ENCODE results near the gene TBXAS1. TPM values are rescaled to one million over a fixed set of nuclear protein-coding genes. Genes with fewer than 3 reads are reported as not detected.

TBXAS1 gene
- total and polyA plus RNA-seq, 2 experiments from 2014 or later, result 1.3 TPM; not detected in 1

DNA sequence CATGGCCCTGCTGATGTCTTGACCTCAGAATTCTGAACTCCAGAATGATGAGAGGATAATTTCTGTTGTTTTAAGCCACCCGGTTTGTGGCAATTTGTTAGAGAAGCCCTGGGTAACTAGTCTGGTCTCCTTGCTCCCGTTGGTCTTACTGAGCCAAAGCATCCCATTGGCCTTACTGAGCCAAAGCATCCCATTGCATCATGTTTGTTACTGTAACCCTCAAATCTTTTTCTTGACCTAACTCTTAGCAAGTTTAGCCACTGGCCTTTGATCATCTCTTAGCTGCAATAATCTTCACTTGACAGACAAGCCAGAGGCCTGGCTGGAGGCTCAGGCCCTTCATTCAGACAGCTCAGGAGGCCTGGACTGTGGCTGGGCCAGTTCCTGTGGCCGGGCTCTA lies 21.8 kb downstream of the TBXAS1 start (continued):
- no peak for TF ChIP-seq STAT1 (IDR thresholded peaks at IDR 0.05; ENCODE audit: unreplicated experiment)
- no peak for TF ChIP-seq ZNF114 (CRISPR knock-in tag; IDR thresholded peaks at IDR 0.05)
- TF ChIP-seq CREB1 (CRISPR knock-in tag; IDR thresholded peaks at IDR 0.05; ENCODE audit: low read depth), result no peak

GRCh38 chr7:139851770-139852481 lies 22.9 kb downstream of the TBXAS1 start:
- Mint-ChIP-seq H3K4me3 (no peak overlapping the region), H3K27ac (no peak overlapping the region), H3K9me3 (peaks cover 3% of the 10 kb centered on the region; the same call in 1 of the 3 replicates), H3K4me1 (peaks cover 8% of the 10 kb centered on the region), H3K36me3 (ENCODE audit: low read depth) (no peaks in the 10 kb centered on the region), H3K27me3 (ENCODE audit: insufficient read depth, low read depth, poor library complexity) (no peaks in the 10 kb centered on the region)
- H3K27me3 ChIP-seq (ENCODE audit: insufficient read depth), result no peaks in the 10 kb centered on the region
- DNase-seq (ENCODE audit: low spot score) (no peak), ATAC-seq (no peak)
- no peaks in the 10 kb centered on the region for H4K20me1 ChIP-seq (replicated peaks; ENCODE audit: insufficient read depth)
- no peak overlapping the region for H3K27ac ChIP-seq (ENCODE audit: low read depth)
- no peaks in the 10 kb centered on the region; the same call in 1 of the 2 replicates for H3K4me1 ChIP-seq (ENCODE audit: insufficient read depth)
- H3F3A ChIP-seq (replicated peaks; ENCODE audit: low read depth), result no peaks in the 10 kb centered on the region
- H2AFZ ChIP-seq, result no peak overlapping the region
- no peaks in the 10 kb centered on the region for H3K79me2 ChIP-seq (replicated peaks; ENCODE audit: insufficient read depth)
- TF ChIP-seq ZNF331 (CRISPR knock-in tag; IDR thresholded peaks at IDR 0.05; ENCODE audit: low read depth), result no peak
- TF ChIP-seq, protein P1, sequence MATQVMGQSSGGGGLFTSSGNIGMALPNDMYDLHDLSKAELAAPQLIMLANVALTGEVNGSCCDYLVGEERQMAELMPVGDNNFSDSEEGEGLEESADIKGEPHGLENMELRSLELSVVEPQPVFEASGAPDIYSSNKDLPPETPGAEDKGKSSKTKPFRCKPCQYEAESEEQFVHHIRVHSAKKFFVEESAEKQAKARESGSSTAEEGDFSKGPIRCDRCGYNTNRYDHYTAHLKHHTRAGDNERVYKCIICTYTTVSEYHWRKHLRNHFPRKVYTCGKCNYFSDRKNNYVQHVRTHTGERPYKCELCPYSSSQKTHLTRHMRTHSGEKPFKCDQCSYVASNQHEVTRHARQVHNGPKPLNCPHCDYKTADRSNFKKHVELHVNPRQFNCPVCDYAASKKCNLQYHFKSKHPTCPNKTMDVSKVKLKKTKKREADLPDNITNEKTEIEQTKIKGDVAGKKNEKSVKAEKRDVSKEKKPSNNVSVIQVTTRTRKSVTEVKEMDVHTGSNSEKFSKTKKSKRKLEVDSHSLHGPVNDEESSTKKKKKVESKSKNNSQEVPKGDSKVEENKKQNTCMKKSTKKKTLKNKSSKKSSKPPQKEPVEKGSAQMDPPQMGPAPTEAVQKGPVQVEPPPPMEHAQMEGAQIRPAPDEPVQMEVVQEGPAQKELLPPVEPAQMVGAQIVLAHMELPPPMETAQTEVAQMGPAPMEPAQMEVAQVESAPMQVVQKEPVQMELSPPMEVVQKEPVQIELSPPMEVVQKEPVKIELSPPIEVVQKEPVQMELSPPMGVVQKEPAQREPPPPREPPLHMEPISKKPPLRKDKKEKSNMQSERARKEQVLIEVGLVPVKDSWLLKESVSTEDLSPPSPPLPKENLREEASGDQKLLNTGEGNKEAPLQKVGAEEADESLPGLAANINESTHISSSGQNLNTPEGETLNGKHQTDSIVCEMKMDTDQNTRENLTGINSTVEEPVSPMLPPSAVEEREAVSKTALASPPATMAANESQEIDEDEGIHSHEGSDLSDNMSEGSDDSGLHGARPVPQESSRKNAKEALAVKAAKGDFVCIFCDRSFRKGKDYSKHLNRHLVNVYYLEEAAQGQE (IDR thresholded peaks at IDR 0.05; ENCODE audit: unreplicated experiment), result no peak
- no peak for TF ChIP-seq JUNB (IDR thresholded peaks at IDR 0.05; ENCODE audit: unreplicated experiment)
- no peak for TF ChIP-seq EZH2phosphoT487 (IDR thresholded peaks at IDR 0.05; ENCODE audit: unreplicated experiment)
- no peak for TF ChIP-seq CREB1 (CRISPR knock-in tag; IDR thresholded peaks at IDR 0.05; ENCODE audit: low read depth)
- TF ChIP-seq, protein P2, sequence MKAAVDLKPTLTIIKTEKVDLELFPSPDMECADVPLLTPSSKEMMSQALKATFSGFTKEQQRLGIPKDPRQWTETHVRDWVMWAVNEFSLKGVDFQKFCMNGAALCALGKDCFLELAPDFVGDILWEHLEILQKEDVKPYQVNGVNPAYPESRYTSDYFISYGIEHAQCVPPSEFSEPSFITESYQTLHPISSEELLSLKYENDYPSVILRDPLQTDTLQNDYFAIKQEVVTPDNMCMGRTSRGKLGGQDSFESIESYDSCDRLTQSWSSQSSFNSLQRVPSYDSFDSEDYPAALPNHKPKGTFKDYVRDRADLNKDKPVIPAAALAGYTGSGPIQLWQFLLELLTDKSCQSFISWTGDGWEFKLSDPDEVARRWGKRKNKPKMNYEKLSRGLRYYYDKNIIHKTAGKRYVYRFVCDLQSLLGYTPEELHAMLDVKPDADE (IDR thresholded peaks at IDR 0.05), result no peak
- TF ChIP-seq STAT1 (IDR thresholded peaks at IDR 0.05; ENCODE audit: unreplicated experiment), result no peak
- TF ChIP-seq, protein P3, sequence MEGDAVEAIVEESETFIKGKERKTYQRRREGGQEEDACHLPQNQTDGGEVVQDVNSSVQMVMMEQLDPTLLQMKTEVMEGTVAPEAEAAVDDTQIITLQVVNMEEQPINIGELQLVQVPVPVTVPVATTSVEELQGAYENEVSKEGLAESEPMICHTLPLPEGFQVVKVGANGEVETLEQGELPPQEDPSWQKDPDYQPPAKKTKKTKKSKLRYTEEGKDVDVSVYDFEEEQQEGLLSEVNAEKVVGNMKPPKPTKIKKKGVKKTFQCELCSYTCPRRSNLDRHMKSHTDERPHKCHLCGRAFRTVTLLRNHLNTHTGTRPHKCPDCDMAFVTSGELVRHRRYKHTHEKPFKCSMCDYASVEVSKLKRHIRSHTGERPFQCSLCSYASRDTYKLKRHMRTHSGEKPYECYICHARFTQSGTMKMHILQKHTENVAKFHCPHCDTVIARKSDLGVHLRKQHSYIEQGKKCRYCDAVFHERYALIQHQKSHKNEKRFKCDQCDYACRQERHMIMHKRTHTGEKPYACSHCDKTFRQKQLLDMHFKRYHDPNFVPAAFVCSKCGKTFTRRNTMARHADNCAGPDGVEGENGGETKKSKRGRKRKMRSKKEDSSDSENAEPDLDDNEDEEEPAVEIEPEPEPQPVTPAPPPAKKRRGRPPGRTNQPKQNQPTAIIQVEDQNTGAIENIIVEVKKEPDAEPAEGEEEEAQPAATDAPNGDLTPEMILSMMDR (conservative IDR thresholded peaks at IDR 0.05; ENCODE audit: low read depth in 2 of 2), result no peak
- TF ChIP-seq, protein P4, sequence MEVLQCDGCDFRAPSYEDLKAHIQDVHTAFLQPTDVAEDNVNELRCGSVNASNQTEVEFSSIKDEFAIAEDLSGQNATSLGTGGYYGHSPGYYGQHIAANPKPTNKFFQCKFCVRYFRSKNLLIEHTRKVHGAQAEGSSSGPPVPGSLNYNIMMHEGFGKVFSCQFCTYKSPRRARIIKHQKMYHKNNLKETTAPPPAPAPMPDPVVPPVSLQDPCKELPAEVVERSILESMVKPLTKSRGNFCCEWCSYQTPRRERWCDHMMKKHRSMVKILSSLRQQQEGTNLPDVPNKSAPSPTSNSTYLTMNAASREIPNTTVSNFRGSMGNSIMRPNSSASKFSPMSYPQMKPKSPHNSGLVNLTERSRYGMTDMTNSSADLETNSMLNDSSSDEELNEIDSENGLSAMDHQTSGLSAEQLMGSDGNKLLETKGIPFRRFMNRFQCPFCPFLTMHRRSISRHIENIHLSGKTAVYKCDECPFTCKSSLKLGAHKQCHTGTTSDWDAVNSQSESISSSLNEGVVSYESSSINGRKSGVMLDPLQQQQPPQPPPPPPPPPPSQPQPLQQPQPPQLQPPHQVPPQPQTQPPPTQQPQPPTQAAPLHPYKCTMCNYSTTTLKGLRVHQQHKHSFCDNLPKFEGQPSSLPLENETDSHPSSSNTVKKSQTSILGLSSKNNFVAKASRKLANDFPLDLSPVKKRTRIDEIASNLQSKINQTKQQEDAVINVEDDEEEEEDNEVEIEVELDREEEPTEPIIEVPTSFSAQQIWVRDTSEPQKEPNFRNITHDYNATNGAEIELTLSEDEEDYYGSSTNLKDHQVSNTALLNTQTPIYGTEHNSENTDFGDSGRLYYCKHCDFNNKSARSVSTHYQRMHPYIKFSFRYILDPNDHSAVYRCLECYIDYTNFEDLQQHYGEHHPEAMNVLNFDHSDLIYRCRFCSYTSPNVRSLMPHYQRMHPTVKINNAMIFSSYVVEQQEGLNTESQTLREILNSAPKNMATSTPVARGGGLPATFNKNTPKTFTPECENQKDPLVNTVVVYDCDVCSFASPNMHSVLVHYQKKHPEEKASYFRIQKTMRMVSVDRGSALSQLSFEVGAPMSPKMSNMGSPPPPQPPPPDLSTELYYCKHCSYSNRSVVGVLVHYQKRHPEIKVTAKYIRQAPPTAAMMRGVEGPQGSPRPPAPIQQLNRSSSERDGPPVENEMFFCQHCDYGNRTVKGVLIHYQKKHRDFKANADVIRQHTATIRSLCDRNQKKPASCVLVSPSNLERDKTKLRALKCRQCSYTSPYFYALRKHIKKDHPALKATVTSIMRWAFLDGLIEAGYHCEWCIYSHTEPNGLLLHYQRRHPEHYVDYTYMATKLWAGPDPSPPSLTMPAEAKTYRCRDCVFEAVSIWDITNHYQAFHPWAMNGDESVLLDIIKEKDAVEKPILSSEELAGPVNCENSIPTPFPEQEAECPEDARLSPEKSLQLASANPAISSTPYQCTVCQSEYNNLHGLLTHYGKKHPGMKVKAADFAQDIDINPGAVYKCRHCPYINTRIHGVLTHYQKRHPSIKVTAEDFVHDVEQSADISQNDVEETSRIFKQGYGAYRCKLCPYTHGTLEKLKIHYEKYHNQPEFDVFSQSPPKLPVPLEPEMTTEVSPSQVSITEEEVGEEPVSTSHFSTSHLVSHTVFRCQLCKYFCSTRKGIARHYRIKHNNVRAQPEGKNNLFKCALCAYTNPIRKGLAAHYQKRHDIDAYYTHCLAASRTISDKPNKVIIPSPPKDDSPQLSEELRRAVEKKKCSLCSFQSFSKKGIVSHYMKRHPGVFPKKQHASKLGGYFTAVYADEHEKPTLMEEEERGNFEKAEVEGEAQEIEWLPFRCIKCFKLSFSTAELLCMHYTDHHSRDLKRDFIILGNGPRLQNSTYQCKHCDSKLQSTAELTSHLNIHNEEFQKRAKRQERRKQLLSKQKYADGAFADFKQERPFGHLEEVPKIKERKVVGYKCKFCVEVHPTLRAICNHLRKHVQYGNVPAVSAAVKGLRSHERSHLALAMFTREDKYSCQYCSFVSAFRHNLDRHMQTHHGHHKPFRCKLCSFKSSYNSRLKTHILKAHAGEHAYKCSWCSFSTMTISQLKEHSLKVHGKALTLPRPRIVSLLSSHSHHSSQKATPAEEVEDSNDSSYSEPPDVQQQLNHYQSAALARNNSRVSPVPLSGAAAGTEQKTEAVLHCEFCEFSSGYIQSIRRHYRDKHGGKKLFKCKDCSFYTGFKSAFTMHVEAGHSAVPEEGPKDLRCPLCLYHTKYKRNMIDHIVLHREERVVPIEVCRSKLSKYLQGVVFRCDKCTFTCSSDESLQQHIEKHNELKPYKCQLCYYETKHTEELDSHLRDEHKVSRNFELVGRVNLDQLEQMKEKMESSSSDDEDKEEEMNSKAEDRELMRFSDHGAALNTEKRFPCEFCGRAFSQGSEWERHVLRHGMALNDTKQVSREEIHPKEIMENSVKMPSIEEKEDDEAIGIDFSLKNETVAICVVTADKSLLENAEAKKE (CRISPR knock-in tag; IDR thresholded peaks at IDR 0.05), result no peak
- H3K4me3 ChIP-seq, result no peak overlapping the region
- H3K36me3 ChIP-seq (ENCODE audit: insufficient read depth), result 0 out of 2 replicates have a peak, but pooled peaks cover 3% of the 10 kb centered on the region
- H3K4me2 ChIP-seq, result no peak overlapping the region
- peaks cover 5% of the 10 kb centered on the region; the same call in 1 of the 2 replicates for H3K9me2 ChIP-seq (ENCODE audit: insufficient read depth)
